ENCODE results near the gene KIDINS220.
A peak's percentile ranks its signal among the peaks of the same experiment; 100 is the strongest.

The KIDINS220 gene

DNA sequence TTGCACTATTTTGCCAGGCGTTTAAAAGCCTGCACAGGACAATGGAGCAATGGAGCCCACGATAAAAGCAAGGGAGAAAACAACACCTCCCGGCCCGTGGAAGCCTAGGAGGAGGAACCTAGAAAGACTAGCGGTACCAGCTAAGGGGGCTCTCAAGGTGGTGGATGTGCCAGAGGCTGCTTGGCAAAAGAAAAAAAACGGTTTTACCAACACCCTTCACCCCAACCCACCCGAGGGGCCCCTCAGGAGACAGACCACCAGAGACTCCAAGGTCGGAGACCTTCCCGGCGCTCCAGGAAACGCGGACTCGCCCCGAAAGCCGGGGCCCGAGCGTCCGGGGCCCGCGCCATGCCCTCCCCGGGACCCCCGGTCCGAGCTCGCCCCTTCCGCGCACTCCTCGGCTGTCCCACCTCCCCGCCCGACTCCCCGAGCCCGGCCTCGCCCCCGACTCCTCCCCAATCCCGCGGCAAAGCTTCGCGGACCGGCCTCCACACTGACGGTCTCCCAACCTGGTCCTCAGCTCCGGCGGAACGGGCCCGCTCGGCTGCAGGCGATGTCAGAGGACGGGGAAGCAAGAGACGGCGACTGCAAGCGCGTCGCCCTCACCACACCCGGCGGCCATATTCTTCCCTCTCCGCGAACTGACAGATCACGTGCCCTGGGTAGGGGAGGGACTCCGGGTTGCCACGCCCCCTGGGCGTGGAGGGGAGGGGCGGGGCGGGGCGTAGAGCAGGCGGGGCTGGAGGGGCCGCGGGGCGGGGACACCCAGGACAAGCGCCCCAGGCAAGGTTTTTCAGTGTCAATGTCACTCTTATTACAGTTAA, at the start of gene KIDINS220:
Gene KIDINS220, minus strand, starts transcription at position 643 of the 824 bp plus-strand sequence. CDS start 10,520 bp downstream, outside the sequence.
- peak; percentile 79 to 92 for DNase-seq

DNA sequence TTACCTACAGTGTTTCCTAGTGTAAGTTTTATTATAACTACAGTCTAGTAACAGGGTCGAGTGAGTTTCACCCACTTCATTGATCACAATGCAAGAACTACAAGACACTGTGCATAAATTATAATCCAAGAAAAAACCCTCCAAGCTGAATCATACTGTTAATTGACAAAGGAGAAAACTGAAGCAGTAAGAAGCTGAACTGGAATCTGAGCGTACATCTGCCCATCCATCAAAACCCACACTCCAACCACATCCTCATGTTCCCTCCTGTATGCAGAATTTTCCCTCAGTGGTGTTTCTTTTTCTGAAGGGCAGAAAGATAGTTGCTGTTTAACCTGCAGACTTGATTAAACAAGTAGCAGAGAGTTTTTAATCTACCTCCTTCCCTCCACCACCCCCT, 49.5 kb upstream of the KIDINS220 start:
- no peak for DNase-seq

DNA sequence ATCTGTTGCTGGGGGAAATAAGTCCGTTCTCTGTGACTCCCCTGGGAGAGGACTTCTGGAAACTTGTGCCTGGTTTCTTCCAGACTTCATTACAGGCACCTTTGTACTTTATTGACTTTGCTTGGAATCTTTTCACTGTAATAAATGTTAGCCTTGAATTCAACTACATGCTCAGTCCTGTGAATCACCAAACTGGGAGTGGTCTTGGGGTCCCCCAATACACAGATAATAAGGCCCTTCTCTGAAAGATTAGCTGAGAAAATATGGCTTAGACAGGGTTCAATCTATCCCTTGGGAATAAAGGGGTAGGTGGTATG, 48.7 kb upstream of the KIDINS220 start:
- DNase-seq: no peak

DNA sequence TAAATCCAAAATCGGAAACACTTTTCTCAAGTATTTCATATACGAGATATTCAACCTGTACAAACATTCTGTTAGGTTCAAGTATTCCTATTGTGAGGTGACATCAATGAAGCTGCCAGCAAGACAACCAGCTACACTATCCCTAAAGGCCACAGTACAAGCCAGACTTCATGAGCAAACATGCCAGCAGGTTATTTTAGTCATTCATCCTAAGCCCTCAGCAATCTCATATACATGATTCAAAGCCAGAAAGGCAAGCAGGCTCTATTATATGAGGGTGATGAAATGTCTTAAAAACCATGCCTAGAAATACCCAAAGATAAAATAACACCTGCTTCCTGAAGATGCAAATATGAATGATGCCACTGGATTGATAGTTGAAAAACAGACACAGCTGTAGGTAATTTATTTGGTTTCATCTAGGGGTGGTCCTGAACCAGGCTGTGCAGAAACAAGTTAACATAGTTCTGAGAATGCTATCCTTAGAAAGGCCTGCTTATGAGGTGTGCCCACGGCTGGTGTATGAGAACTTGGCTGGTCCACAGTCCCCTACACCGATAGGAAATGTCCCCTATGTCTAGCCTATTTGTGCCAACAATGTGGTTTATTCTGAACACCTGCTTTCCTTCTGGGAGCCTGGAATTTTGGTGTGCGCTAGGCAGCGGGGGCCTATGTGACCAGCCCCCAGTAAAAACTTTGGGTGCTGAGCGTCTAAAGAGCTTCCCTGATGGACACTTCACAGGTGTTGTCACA, 48.2 kb upstream of the KIDINS220 start:
- no peak for DNase-seq

DNA sequence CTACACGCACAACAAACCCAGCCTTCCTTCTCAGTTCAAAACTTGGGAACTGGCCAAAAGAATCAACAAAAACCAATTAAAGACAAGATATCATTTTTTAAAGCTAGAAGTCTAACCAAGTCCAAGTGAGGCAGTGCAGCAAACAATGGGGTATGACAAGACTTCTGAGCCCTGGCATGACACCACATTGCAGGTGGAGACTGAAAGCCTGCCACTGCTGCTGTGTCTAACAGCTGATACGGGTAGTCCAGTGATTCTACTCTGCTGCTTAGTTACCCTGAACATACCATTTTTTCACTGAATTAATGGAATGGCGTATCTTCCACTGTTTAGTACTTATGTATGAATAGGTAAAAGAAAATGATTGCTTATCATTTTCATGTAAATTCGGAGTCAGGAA, 47.4 kb upstream of the KIDINS220 start:
- DNase-seq: no peak

DNA sequence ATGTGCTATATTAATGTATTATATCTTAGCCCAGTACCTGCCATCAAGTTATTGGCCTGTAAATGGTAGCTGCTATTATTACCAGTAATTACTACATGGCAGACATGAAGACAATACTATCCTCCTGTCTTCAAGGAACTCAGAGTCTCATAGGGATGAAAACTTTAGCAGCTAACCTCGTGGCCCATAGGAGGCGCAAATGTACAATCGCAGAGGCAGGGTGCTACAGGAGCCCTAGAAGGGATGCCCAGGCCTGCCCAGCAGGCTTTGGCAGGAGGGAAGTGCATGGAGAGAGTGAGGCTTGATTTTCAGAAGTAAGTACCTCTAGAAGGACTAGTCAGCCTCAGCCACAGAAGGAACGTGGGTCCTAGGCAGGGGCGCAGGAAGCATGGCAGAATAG, 44.7 kb upstream of the KIDINS220 start:
- no peak for DNase-seq

DNA sequence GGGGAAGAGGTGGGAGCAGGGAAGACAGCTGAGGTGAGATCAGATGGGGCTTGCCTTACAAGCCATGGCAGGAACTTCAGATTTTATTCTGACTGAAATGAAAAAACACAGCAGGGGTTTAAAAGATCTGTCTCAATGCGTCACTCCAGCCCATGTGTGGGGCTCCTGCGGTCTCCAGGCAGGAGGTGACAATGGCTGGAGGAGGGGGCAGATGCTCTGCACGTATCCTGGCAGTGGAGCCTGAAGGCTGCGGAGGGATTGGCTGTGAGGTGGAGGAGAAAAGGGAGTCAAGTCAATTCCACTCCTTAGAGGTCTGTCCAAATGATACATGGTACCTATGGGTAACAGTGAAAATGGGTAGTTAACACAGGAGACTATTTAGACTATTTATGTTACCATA, 40.5 kb upstream of the KIDINS220 start:
- DNase-seq: no peak

DNA sequence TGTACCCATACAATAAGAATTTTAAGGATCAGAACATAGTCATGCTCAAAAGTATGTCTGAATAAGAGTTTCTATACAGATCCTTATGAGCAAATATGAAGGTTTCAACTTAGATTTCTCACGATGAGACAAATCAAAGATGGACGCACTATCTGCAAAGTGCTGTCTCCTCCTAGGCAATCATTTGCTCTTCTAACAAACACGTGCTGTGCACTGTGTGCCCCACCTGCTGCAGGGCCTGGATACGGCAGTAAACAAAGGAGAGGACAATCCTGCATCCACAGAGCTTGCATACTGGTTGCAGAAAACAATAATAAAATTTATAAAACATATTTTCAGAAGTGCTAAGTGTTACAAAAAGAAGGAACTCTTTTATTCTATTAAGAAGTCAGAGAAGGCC, 39.9 kb upstream of the KIDINS220 start:
- DNase-seq: no peak

DNA sequence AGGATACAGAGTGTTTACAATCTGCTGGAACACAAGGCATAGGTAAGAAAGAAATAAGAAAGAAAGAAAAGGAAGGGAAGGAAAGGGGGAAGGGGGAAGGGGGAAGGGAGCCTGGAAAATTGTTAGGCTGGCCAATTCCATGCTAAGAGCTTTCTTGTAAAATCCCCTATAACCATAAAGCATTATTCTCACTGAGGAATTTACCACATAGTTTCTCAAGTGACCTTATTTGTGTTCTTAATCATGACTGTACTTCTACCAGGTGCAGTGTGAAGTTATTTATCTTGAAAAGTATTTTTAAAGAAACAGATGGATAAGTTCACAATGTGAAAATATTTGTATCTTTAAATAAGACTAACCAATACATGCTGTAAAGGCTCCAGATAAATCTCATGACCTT, 39.2 kb upstream of the KIDINS220 start:
- no peak for DNase-seq

DNA sequence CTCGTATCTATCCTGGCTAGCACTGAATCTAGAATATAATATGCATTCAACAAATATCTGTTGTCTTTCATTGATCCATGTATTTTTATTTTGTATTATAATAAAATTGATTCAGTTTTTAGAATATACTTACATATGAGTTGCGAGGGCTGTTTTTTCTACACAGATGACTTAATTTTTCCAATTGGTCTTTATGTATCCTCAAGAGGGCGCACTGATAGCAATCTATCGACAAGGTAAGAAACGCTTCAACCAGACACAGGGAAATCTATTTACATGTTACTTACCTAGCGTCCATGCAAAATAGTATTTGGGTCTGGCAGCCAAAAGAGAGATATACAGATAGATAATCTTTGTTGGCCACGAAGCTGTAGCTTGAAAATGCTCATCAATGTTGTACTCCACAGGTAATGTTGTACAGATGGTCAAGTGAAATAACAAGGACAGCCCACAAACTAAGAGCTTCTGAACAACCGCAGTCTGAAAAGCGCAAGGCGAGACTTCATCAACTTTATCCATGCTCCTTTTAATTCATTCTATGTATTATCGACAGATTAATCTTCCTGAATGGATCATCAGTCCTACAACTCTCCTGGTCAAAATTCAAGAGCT, 35.5 kb upstream of the KIDINS220 start:
- peak in 1 of 2 experiments; percentile 41 for DNase-seq

DNA sequence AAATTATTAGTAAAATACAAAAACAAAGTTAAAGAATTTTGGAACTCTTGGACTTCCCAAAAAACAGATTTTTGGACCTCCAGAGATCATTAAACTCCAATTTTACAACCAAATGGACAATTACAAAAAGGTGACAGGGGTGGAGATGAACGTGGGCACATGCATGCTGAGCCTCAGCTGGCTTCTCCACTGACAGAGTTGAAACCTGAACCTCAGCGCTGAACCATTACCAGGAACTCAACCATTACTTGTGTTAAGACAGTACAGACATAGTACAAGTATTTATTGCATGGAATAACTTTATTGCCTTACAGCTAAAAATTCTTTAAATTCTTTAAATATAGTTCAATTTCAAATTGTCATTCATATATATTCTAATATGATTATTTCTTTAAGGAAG, 33.0 kb upstream of the KIDINS220 start:
- DNase-seq: no peak

DNA sequence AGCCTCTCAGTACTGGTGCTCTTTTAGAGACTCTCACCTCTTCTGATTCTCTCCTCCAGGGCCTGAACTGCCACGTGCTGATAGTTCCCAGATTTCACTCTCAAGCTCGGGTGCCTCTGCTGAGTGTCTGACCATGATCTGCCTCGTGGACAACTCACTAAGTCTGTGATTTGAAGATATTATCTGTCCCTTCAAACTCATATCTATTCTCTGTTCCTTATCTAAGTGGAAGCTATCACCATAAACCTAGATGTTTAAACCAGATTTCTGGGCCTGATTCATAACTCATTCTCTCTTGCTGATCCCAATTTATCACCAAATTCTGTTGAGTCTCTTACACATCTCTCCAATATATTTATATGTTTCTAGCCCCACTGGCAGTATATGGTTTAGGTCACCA, 29.9 kb upstream of the KIDINS220 start:
- no peak for DNase-seq

DNA sequence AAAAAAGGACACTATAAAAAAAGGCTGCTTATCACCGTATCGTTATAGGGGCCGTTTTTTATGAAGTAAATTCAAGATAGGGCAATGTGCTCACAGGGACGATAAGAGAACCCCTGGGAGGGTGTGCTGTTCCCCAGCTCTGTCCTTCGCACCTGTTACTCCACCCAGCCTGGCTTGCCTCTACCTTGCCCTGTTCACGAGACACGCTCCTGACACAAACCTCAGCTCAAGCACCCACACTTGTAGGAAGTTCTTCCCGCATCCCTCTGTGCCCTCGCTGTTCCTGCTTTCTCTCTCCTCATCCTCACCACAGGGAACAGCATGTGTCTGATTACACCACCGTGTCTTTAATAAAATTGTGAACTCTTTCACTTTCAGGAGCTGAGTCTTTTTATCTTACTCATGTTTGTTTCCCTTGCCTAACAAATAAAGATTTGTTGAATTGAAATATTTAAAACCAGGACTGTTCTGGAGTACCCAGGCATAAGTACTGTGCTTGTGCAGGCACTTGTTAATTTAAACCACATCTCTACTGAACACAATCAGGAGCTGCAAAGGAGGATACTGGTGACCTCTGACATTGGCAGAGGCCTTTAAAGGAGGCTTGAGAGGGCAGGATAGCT, 26.0 kb upstream of the KIDINS220 start:
- DNase-seq: no peak

DNA sequence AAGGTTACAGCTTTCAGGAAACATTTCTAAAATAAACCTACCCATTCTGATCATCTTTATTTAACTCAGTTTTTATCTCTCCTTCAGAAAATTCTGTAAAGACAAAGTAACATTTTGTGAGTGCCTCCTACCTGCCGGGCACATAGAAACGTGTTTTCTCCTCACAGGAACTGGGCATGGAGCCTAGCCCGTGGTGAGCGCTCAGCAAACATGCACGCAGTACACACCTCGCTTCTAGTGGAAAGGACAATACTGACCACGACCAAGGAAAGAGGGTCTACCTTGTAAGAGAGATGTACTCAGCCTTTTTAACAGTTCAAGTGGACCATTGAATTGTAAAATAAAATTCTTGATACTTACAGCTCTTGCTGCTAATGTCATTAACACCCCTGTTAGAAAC, 24.8 kb upstream of the KIDINS220 start:
- DNase-seq: no peak

DNA sequence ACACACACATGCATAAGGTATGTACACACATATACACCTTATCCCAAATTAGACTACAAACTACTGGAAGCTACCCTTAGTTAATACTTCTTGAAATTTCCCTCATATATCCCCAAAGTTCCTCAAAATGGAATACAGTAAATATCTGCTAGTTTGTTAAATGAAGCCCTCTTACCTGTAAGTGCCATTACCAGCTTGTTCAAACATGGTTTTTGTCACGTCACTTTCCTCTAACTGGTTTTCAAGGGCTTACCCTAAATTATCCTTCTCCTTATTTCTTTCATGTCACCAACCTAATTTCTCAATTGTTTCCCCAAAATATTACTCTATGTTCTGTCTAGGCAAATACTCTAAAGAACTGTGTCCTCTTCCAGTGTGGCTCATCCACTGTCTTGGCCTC, 24.4 kb upstream of the KIDINS220 start:
- DNase-seq: no peak

DNA sequence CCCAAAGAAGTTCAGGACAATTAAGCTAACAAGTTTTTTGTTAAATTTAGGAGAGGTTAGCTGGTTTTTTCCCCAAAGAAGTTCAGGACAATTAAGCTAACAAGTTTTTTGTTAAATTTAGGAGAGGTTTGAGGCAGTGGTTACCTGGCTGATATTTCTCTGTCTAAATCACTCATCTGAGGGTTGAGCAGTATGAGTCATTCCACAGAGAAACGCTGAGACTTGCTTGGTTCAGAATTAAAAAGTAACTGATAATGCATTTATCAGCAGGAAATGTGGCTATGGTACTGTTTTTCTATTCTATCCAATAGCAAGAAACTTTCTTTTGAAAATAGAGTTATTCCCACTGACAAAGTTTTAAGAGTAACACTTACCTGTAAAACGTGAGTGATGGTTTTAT, 22.8 kb upstream of the KIDINS220 start:
- no peak for DNase-seq

DNA sequence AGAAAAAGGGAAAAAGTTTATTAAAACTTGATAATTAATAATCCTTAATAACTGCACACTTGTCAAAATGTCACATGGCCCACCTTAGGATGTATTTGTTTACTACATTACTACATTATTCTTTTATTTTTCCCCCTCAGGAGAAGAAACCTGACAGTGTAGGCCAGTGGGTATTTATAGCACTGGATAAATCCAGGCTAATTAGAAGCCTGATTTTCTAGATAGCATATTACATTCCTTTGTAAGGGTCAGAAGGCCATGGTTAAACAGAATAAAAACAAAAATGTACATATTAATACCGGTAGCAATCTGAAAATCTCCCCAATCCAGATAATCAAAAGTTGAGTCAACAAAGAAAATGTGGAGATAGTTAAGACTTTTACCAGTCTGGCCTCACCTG, 21.5 kb upstream of the KIDINS220 start:
- no peak for DNase-seq

DNA sequence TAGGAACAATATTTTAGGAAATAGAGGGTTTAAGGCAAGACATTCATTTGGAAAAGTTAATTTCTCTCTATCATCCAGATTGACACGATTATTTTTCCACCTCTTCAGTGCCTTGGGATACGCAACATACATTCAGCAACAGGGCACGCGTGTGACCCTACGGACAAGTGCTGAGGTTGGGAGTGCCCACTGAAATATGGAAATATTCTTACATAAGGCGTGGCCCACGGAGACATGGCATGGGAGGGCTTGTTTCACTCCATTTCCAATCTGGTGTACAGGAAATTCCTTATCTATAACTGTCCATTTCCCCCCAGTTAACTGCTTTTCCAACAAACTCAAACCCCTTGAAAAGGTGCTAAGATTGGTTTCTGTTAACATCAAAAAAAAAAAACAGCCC, 20.9 kb upstream of the KIDINS220 start:
- DNase-seq: no peak

DNA sequence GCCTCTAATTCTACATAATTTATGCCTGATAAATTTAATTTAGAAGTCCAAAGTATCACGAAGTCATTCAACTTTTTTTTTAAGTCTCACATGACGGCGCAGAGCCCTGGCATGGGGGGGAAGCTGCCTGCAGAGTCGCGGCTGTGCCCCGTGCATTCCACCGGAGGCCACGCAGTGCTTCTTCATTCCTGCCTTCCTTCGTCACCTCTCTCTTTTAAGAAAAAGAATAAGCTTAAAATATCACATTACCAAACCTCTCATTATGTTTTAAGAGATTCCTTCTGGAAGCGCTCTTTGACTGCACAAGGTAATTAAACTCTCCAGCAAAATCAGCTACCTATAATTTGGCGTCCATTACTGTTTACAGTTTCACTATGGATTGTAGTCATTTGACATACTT, 20.3 kb upstream of the KIDINS220 start:
- DNase-seq: no peak

DNA sequence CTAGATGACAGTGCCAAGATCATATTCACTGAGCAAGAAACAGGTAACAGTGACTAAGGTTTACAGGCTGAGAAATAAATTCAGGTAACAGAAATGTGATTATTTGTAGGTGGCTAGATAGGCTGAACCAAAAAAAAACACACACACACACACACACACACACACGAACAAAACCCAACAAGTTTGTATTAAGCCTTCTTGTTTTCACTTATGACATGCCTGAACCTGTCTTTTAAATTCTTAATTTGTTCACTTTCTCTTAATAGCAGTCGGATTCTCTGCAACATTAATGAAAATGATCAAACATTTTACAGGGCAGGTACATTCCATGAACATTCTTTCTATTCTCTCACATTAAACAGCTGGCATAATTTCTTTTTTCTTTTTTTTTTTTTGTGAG, 18.8 kb upstream of the KIDINS220 start:
- DNase-seq: no peak

DNA sequence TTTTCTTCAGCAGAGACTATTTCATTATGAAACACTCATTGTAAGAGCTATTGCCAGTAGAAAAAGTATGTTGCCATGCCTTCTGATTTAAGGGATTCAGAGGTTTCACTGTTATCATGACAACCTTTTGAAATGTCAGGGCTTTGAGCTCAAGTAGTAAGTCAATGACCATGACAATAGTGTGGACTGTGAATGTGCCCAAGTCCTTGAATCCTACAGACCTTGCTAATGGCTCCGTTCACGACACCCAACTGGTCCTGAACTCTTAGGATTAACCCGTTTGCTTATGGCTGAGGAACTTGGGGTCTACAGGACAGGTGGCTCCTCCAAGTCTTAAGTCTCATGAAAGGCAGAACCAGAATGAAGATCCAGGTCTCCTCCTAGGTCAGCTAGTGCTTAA, 17.6 kb upstream of the KIDINS220 start:
- no peak for DNase-seq

DNA sequence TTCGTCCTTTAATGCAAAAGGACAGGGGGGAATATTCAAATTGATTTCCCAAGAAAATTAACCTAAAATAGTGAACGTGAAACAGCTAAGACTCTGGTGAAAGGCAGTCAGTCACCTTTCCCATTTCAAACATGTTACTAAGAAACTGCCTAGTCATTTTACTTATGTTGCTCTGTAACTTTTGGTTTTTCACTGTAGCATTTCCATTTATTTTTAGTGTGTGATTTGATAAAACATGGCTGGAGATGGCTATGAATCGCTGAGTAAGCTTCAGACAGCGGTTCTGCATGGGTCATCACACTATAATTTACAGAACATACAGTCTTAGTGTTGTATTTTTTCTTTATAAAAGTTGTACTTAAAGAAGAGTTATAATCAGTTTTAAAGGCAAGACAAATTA, 16.0 kb upstream of the KIDINS220 start:
- DNase-seq: no peak

DNA sequence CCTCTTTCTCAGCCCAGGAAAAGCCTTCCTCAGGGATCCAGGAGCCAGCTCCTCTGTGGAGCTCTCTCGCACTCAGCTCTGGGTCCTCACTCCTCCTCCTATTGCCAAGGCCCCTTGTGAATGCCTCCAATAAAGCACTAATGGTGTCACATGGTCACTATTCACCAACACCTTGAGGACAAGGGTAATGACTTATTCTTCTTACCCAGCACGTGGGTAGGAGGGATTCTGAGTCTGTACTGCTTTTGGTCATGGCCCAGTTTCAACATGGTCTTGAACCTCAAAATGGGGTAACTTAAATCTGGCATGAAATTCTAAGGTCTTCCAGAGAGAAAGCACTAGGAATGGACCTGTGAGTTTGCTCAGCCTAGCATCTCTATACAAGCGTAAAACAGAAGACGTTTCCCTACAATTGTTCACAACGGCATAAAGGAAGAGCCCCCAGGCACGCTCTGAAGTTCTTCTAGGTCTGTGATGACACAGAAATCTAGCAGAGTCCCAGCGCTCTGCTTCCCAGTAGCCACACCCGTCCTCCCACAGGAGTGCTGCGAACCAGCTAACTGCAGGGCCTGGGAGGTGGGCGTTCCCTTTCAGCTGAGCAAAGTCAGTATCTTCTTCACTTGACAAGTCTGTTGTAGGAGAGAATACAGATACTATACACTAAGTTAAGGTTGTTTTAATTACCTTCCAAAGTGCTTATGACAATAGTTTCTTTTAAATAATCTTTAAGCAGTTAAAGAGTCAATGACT, 14.6 kb upstream of the KIDINS220 start:
- no peak for DNase-seq

All from NCI-H187 (cell line).